GM12872 (cell line): Measurements from ENCODE around the gene SMIM35.

ENCODE experiments used
- TF ChIP-seq, protein P1 (sequence below): IDR thresholded peaks from 3 replicates; pipeline ENCODE4 v1.5.1; 2011; ENCODE audit warnings: low read depth, mild to moderate bottlenecking, low read length, moderate library complexity; ENCODE audit not compliant: insufficient read depth

The SMIM35 gene

DNA sequence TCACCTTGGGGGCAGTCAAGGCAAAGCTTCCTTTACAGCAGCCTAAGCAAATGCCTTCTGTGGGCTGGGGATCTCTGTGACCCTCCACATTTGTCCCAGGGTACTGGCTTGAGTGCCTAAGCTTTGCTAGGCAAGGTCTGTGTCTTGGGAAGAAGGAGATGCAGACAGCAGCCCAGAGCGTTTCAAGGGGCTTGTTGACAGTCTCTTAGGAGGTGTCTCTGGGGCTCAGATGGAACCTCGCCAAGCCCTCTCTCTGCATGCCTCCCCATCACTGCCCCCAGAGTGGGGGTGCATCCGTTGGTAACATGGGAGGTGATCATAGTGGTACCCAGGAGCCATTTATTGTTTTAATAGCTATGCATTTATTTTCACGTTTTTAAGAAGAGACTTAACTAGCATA, 39.0 kb downstream of the SMIM35 start:
- TF ChIP-seq, protein P1, sequence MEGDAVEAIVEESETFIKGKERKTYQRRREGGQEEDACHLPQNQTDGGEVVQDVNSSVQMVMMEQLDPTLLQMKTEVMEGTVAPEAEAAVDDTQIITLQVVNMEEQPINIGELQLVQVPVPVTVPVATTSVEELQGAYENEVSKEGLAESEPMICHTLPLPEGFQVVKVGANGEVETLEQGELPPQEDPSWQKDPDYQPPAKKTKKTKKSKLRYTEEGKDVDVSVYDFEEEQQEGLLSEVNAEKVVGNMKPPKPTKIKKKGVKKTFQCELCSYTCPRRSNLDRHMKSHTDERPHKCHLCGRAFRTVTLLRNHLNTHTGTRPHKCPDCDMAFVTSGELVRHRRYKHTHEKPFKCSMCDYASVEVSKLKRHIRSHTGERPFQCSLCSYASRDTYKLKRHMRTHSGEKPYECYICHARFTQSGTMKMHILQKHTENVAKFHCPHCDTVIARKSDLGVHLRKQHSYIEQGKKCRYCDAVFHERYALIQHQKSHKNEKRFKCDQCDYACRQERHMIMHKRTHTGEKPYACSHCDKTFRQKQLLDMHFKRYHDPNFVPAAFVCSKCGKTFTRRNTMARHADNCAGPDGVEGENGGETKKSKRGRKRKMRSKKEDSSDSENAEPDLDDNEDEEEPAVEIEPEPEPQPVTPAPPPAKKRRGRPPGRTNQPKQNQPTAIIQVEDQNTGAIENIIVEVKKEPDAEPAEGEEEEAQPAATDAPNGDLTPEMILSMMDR, result no peak

DNA sequence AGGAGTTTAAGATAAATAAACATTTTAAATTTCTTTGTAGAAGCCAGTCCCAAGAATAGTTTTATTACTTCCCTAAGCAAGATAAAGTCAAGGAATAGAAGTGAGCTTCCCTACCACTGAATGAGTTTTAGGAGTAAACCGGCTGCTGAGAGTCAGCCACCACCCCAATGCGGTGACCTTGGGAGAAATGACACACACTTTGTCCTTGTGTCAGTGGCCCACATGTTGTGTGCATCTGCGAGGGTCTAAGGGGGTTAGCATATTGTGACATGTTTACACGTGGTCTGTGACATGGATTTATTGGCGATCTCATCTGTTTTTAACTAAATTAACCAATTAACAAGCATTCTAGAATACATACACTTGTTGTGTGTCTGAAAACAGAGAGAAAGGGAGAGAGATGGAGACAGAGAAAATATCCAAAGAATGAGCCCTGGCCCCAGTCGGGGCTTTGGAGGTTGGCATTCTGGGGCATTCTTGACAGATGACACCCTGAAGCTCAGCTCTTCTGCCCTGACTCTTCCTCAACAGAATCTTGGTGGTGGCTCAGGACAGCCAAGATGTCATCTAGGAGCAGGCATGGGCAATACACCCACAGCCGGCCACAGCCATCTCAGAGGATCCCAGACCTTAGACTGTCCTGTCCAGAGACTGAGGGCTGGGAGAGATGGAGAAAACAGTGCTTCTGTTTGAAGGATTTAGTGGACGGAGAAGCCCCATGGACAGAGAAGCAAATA, 39.6 kb downstream of the SMIM35 start:
- TF ChIP-seq, protein P1, result no peak

DNA sequence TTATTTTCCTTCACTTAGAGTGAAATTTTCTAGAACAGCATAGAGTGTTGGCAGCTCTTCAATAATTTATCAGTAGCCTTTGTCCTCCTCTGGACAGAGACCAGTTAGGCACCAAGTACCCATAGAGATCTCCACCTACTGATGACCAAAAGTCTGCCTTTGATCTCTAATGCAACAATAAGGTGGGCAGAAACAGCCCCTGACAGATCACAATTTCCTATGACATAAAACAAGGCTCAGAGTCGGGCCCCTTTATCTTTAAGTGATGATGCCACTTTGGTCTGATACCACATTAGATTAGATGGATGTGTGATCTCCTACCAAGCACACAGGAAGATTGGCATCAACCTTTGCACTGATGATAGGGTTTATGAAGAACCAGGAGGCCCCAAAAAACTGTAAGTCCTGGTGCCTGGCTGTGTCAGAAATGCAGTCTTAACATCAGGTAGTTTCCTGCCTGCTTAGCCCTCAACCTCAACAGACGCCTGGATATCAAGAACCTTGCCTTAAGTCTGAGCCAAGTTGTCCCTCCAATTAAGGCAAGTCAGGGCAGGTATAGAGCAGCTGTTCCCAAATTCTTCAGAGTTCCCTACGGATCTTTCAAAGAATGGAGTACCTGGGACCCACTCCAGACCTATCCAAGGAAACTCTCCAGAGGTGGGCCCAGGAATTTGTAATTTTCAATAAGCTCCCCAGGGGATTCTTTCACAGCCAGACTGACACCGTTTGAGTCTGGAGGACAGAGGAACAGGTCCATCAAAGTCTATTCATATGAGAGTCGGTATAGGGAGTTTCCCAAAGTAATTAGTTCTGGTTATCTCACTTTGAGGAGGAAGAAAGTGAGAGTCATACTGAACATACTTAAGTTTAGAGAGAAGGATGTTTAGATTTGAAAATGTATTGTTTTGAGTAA, 40.5 kb downstream of the SMIM35 start:
- TF ChIP-seq, protein P1, result no peak

DNA sequence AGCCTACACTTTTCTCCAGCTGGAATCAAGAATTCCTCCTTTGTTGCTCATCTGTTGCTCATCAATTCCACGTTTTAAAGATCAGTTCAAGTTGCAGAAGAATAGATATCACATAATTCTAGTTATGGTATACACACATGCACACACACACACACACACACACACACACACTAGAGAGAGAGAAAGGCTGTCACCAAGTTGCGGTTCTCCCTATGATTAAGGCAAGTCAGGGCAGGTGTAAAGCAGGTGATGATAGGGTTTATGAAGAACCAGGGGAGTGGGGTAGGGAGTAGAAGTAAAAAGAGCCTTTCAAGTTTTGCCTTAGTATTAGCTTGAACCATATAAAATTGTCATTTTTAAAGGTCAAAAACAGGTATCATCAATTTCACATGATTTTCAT, 41.6 kb downstream of the SMIM35 start:
- TF ChIP-seq, protein P1, result no peak

DNA sequence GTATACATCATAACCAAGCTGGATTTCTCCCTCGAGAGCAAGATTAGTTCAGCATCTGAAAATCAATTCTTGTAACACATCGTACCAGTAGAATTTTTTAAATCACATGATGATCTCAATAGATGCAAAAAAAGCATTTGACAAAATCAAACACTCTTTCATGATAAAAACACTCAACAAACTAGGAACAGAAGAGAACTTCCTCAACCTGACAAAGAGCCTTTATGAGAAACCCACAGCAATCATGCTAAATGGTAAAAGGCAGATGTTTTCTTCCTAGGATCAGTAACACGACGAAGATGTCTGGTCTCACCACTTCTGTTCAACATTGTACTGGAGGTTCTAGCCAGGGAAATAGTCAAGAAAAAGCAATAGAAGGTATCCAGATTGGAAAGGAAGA, 44.0 kb downstream of the SMIM35 start:
- TF ChIP-seq, protein P1, result no peak

DNA sequence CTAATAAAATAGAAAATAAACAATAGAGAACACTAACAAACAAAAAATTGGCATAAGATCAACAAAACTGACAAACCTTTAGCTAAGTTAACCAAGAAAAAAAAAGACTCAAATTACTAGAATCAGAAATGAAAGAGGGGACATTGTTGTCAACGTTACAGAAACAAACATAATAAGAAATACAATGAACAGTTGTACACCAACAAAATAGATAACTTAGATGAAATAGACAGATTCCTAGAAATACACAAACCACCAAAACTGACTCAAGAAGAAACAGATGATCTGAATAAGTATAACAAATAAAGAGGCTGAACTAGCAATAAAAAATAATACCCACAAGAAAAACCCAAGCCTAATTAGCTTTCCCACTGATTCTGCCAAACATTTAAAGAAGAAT, 44.6 kb downstream of the SMIM35 start:
- TF ChIP-seq, protein P1, result no peak

DNA sequence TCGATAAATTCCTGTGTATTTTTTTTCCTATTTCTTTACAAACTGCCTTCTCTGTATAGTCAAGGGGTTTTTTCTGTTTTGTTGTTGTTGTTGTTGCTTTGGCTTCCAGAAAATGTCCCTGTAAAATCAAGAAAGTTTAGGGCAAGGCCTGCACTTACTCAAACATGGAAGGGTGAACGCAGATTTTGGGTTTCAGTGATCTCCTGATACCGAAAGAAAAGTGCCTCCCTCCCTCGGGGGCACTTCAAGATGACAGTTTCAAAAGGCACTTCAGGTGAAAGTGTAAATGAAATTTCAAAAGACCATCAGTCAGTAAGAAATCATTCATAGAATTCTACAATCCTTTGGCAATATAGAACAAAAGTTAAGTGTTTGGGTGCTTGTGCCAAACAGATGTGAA, 53.3 kb downstream of the SMIM35 start:
- TF ChIP-seq, protein P1, result no peak
